GM10266 (cell line): ENCODE results near the gene CACNA1S.

Source experiments
- DNase-seq: peaks from one replicate; pipeline ENCODE4 v3.0.0; 2012; ENCODE audit errors: extremely low spot score
- CTCF ChIP-seq: IDR thresholded peaks from 2 replicates; pipeline ENCODE4 v1.5.1; 2012; ENCODE audit warnings: mild to moderate bottlenecking, low read depth; ENCODE audit not compliant: control insufficient read depth, insufficient read depth; ENCODE audit errors: missing control alignments

CACNA1S gene

GRCh38 chr1:201109651-201110050 lies 2.6 kb downstream of the CACNA1S start:
- no peak for DNase-seq
- TF ChIP-seq CTCF: no peak

GRCh38 chr1:201108614-201109013 lies 3.6 kb downstream of the CACNA1S start:
- no peak for TF ChIP-seq CTCF
- no peak for DNase-seq

GRCh38 chr1:201105688-201106087 lies 6.5 kb downstream of the CACNA1S start:
- no peak for TF ChIP-seq CTCF
- no peak for DNase-seq

GRCh38 chr1:201104141-201104540 lies 8.1 kb downstream of the CACNA1S start:
- DNase-seq: no peak
- TF ChIP-seq CTCF: no peak

- TF ChIP-seq CTCF: no peak
Measured at GRCh38 chr1:201103666-201104065, 8.6 kb downstream of the CACNA1S start.

GRCh38 chr1:201100169-201100930 lies 11.9 kb downstream of the CACNA1S start:
- no peak for TF ChIP-seq CTCF
- DNase-seq: no peak

More at GRCh38 chr1:201103666-201104065, 8.6 kb downstream of the CACNA1S start:
- no peak for DNase-seq

- TF ChIP-seq CTCF: no peak
- no peak for DNase-seq
Measured at GRCh38 chr1:201098992-201099677, 13.1 kb downstream of the CACNA1S start.
